K562 (cell line): ENCODE data around the gene GNAI3. TPM values are rescaled to one million over a fixed set of nuclear protein-coding genes. Genes with fewer than 3 reads are reported as not detected.

Experiments used
- CBFA2T3 ChIP-seq: fragments of 450-650 bp; IDR thresholded peaks from 2 replicates; pipeline ENCODE4 v1.6.1; 2017
- CCNT2 ChIP-seq: IDR thresholded peaks from 2 replicates; pipeline ENCODE4 v1.6.1; 2011; ENCODE audit warnings: borderline replicate concordance, low read depth, mild to moderate bottlenecking, moderate library complexity, mixed read lengths, low read length; ENCODE audit not compliant: insufficient read length; ENCODE audit errors: extremely low read depth
- CREM ChIP-seq: IDR thresholded peaks from 2 replicates; pipeline ENCODE4 v1.6.1; 2014; ENCODE audit warnings: antibody characterized with exemption, low read depth
- CXXC5 ChIP-seq: fragments of 250-450 bp; sonication (Bioruptor Pico); IDR thresholded peaks from 2 replicates; pipeline ENCODE4 v1.8.0; 2022; ENCODE audit warnings: inconsistent platforms, mild to moderate bottlenecking, moderate library complexity
- FOXK1 ChIP-seq: sonication (generic); formaldehyde crosslinking; IDR thresholded peaks from 2 replicates; pipeline ENCODE4 v1.8.0; 2022; ENCODE audit warnings: missing genetic modification reagents, mild to moderate bottlenecking, borderline replicate concordance
- KDM1A ChIP-seq, 2 experiments: fragments of 450-650 bp; IDR thresholded peaks; 2 replicates each; pipeline ENCODE4 v1.6.1; 2016; ENCODE audit warnings: mild to moderate bottlenecking in 2 of 2
- KDM5B ChIP-seq: fragments of 200-600 bp; sonication (generic); IDR thresholded peaks from 2 replicates; pipeline ENCODE4 v1.6.1; 2012; ENCODE audit warnings: low read depth, mild to moderate bottlenecking, moderate library complexity, low read length, control low read depth, inconsistent platforms; ENCODE audit not compliant: insufficient replicate concordance
- MED1 ChIP-seq: sonication (generic); formaldehyde crosslinking; IDR thresholded peaks from 2 replicates; pipeline ENCODE4 v1.8.1; 2023; ENCODE audit warnings: missing genetic modification reagents, borderline replicate concordance
- MEF2A ChIP-seq: IDR thresholded peaks from 2 replicates; pipeline ENCODE4 v1.6.1; 2011; ENCODE audit warnings: low read depth, mild to moderate bottlenecking, low read length, moderate library complexity; ENCODE audit not compliant: control insufficient read depth
- MYC ChIP-seq, 2 experiments: fragments of 250-450 bp in 1 of 2; sonication (Bioruptor Pico) in 1 of 2; IDR thresholded peaks; 2 replicates each; pipeline versions ENCODE4 v1.5.1 to v1.6.1; 2012 to 2021; ENCODE audit warnings: low read depth in 2 of 2, borderline replicate concordance in 1 of 2, improper control_type of control experiment in 1 of 2, low read length in 1 of 2, mild to moderate bottlenecking in 1 of 2, moderate library complexity in 1 of 2
- NCOA1 ChIP-seq: fragments of 450-650 bp; IDR thresholded peaks from 2 replicates; pipeline ENCODE4 v1.6.1; 2016; ENCODE audit warnings: low read depth
- NCOR1 ChIP-seq: fragments of 450-650 bp; IDR thresholded peaks from 2 replicates; pipeline ENCODE4 v1.6.1; 2016; ENCODE audit warnings: mild to moderate bottlenecking, moderate library complexity
- NFIX ChIP-seq: fragments of 250-450 bp; sonication (Bioruptor Pico); IDR thresholded peaks from 2 replicates; pipeline ENCODE4 v1.4.0; 2020; ENCODE audit warnings: low read depth, mild to moderate bottlenecking, moderate library complexity
- NFRKB ChIP-seq: fragments of 450-650 bp; IDR thresholded peaks from 2 replicates; pipeline ENCODE4 v1.6.1; 2016; ENCODE audit warnings: low read depth
- PCBP1 ChIP-seq: fragments of 200-400 bp; formaldehyde crosslinking; IDR thresholded peaks from 2 replicates; pipeline ENCODE4 v1.6.1; 2018; ENCODE audit warnings: mild to moderate bottlenecking, low read depth, low read length; ENCODE audit not compliant: poor library complexity, severe bottlenecking
- PHB ChIP-seq: fragments of 250-450 bp; sonication (Bioruptor Pico); IDR thresholded peaks from 2 replicates; pipeline ENCODE4 v1.5.0; 2021
- POLR3A ChIP-seq: IDR thresholded peaks from 2 replicates; pipeline ENCODE4 v1.6.1; 2011; ENCODE audit warnings: borderline replicate concordance, mild to moderate bottlenecking, moderate library complexity; ENCODE audit not compliant: insufficient read length, insufficient read depth; ENCODE audit errors: extremely low read depth
- RBM15 ChIP-seq: fragments of 200-400 bp; formaldehyde crosslinking; IDR thresholded peaks from 2 replicates; pipeline ENCODE4 v1.6.1; 2018; ENCODE audit warnings: mild to moderate bottlenecking, low read length, moderate library complexity; ENCODE audit not compliant: insufficient read depth
- RNF2 ChIP-seq: sonication (generic); IDR thresholded peaks from 2 replicates; pipeline ENCODE4 v1.6.1; 2016
- SOX6 ChIP-seq: fragments of 450-650 bp; IDR thresholded peaks from 2 replicates; pipeline ENCODE4 v1.6.1; 2014; ENCODE audit warnings: mild to moderate bottlenecking
- ZC3H8 ChIP-seq: fragments of 450-650 bp; IDR thresholded peaks from 2 replicates; pipeline ENCODE4 v1.6.1; 2017
- ZNF274 ChIP-seq: IDR thresholded peaks from 2 replicates; pipeline ENCODE4 v1.6.1; 2011; ENCODE audit warnings: low read depth, mild to moderate bottlenecking, low read length, moderate library complexity, borderline replicate concordance
- ZNF354B ChIP-seq: fragments of 250-450 bp; sonication (Bioruptor Pico); IDR thresholded peaks from 2 replicates; pipeline ENCODE4 v1.4.0; 2020
- ZNF444 ChIP-seq: fragments of 250-450 bp; sonication (Bioruptor Pico); IDR thresholded peaks from 2 replicates; pipeline ENCODE4 v1.4.0; 2020; ENCODE audit warnings: mild to moderate bottlenecking, moderate library complexity
- ZZZ3 ChIP-seq: fragments of 450-650 bp; IDR thresholded peaks from 2 replicates; pipeline ENCODE4 v1.6.1; 2016; ENCODE audit warnings: antibody characterized with exemption, mild to moderate bottlenecking, moderate library complexity
- polyA plus RNA-seq, 8 experiments: library from polyadenylated mRNA; depleted of rRNA in 4 of 8; stranded (reverse) in 5 of 8; unstranded in 3 of 8; fragments of >200 nt; fragmentation: Nextera tagmentation in 2 of 8; fragmentation: Illumina TruSeq in 1 of 8; extraction: Ambion mirVana in 2 of 8; extraction: Trizol in 1 of 8; gene quantifications; 2 replicates each; pipeline versions ENCODE4 v1.2.1 to v1.2.3, GENCODE V29; 2011 to 2014; ENCODE audit warnings: inconsistent platforms in 1 of 8, missing spikeins in 1 of 8
- total RNA-seq, 7 experiments: library from RNA; depleted of rRNA in 6 of 7; stranded (reverse); fragments of >200 nt in 6 of 7; fragmentation: Illumina TruSeq in 2 of 7; extraction: Trizol in 2 of 7; gene quantifications; 2 replicates each; pipeline versions ENCODE4 v1.2.1 to v1.2.3, GENCODE V29; 2011 to 2021; ENCODE audit warnings: low replicate concordance in 1 of 7
- TF ChIP-seq, protein P1 (sequence below), 2 experiments: fragments of 450-650 bp; conservative IDR thresholded peaks; 2 replicates each; pipeline ENCODE4 v1.6.1; 2017; ENCODE audit warnings: mild to moderate bottlenecking in 2 of 2, moderate library complexity in 2 of 2
- TF ChIP-seq, protein P2 (sequence below): sonication (generic); formaldehyde crosslinking; IDR thresholded peaks from 2 replicates; pipeline ENCODE4 v1.9.0; 2022; ENCODE audit warnings: mild to moderate bottlenecking, missing genetic modification reagents
- TF ChIP-seq, protein P3 (sequence below): fragments of 450-650 bp; formaldehyde crosslinking; IDR thresholded peaks from 2 replicates; pipeline ENCODE4 v1.4.0; 2022; ENCODE audit warnings: mild to moderate bottlenecking, moderate library complexity
- TF ChIP-seq, protein P4 (sequence below): fragments of 250-450 bp; sonication (Bioruptor Pico); IDR thresholded peaks from 2 replicates; pipeline ENCODE4 v1.8.0; 2022; ENCODE audit warnings: moderate library complexity, mild to moderate bottlenecking, inconsistent platforms

GNAI3 gene
- total and polyA plus RNA-seq, 9 of the 15 experiments (the other 6 are each of a cell fraction or from before 2014, with no cell fraction given) = 6.3 to 13.2 (median 8.9) TPM

DNA sequence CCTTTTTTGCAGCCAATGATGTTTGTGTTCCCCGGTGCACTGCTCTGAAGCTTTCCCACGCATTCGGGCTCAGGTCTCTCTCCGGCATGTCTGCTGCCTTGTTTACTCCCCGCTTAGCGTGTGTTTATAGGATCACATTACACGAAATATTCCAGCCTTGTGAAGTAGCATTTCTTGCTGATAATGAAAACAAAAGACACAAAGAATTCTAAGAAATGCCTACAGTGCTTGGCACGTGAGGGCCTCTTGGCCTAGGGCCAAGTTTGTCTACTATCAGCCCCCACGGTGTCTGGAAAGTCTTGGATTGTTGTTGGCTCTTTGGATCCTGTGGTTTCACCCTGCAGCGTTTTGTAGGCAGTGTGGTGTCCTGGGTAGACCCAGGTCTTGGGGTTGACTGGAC lies 96.3 kb downstream of the GNAI3 start (continued):
- TF ChIP-seq CBFA2T3 = 0 out of 2 replicates have a peak, but pooled peaks have one; percentile 23
- no peak for TF ChIP-seq ZZZ3
- no peak for TF ChIP-seq FOXK1 (CRISPR knock-in tag)
- TF ChIP-seq, protein P1, sequence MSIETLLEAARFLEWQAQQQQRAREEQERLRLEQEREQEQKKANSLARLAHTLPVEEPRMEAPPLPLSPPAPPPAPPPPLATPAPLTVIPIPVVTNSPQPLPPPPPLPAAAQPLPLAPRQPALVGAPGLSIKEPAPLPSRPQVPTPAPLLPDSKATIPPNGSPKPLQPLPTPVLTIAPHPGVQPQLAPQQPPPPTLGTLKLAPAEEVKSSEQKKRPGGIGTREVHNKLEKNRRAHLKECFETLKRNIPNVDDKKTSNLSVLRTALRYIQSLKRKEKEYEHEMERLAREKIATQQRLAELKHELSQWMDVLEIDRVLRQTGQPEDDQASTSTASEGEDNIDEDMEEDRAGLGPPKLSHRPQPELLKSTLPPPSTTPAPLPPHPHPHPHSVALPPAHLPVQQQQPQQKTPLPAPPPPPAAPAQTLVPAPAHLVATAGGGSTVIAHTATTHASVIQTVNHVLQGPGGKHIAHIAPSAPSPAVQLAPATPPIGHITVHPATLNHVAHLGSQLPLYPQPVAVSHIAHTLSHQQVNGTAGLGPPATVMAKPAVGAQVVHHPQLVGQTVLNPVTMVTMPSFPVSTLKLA (conservative IDR thresholded peaks at IDR 0.05) = 0 out of 4 replicates have a peak, but pooled peaks of 1 of the 2 experiments have one; percentile 21
- no peak for TF ChIP-seq KDM5B
- no peak for TF ChIP-seq RBM15
- TF ChIP-seq NFIX (CRISPR knock-in tag) = peak; percentile 91
- TF ChIP-seq PHB = no peak
- TF ChIP-seq ZNF274 = no peak
- TF ChIP-seq NFRKB = no peak
- TF ChIP-seq NCOR1 = peak; percentile 32; the same call in 1 of the 2 replicates
- TF ChIP-seq PCBP1 = no peak
- TF ChIP-seq, protein P2, sequence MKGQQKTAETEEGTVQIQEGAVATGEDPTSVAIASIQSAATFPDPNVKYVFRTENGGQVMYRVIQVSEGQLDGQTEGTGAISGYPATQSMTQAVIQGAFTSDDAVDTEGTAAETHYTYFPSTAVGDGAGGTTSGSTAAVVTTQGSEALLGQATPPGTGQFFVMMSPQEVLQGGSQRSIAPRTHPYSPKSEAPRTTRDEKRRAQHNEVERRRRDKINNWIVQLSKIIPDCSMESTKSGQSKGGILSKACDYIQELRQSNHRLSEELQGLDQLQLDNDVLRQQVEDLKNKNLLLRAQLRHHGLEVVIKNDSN (CRISPR knock-in tag) = peak; percentile 69
- no peak for TF ChIP-seq CREM
- TF ChIP-seq ZNF354B (CRISPR knock-in tag) = no peak
- no peak for TF ChIP-seq POLR3A
- TF ChIP-seq MEF2A = no peak
- peak; percentile 90 for TF ChIP-seq SOX6
- TF ChIP-seq NCOA1 = no peak
- no peak for TF ChIP-seq ZC3H8
- TF ChIP-seq CXXC5 (CRISPR knock-in tag) = peak; percentile 43
- no peak for TF ChIP-seq RNF2
- TF ChIP-seq, protein P3, sequence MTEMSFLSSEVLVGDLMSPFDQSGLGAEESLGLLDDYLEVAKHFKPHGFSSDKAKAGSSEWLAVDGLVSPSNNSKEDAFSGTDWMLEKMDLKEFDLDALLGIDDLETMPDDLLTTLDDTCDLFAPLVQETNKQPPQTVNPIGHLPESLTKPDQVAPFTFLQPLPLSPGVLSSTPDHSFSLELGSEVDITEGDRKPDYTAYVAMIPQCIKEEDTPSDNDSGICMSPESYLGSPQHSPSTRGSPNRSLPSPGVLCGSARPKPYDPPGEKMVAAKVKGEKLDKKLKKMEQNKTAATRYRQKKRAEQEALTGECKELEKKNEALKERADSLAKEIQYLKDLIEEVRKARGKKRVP (CRISPR knock-in tag) = no peak
- no peak for TF ChIP-seq MYC (IDR thresholded peaks at IDR 0.05; ENCODE audit: low read depth, low read length)
- no peak for TF ChIP-seq MYC (CRISPR knock-in tag; IDR thresholded peaks at IDR 0.05; ENCODE audit: borderline replicate concordance, low read depth)
- TF ChIP-seq KDM1A (IDR thresholded peaks at IDR 0.05) = 0 out of 4 replicates have a peak, but pooled peaks of 1 of the 2 experiments have one; percentile 7
- TF ChIP-seq MED1 (CRISPR knock-in tag) = no peak
- TF ChIP-seq, protein P4, sequence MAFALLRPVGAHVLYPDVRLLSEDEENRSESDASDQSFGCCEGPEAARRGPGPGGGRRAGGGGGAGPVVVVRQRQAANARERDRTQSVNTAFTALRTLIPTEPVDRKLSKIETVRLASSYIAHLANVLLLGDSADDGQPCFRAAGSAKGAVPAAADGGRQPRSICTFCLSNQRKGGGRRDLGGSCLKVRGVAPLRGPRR = no peak
- TF ChIP-seq CCNT2 = no peak
- no peak for TF ChIP-seq ZNF444 (CRISPR knock-in tag)
